Osteoblast (primary cell): Measurements from ENCODE around the gene PDE4B. TPM values are rescaled to one million over a fixed set of nuclear protein-coding genes. Genes with fewer than 3 reads are reported as not detected.

Experiments used
- DNase-seq: peaks from one replicate; pipeline ENCODE4 v3.0.0; 2011; ENCODE audit warnings: low spot score, mixed read lengths; ENCODE audit not compliant: insufficient read length; ENCODE audit errors: missing footprints
- H2AFZ ChIP-seq: 2 replicates; pipeline ENCODE4 v1.6.0; 2011; ENCODE audit warnings: mild to moderate bottlenecking, low read length
- H3K27ac ChIP-seq: 2 replicates; pipeline ENCODE4 v1.5.1; 2011; ENCODE audit warnings: mild to moderate bottlenecking, low read depth, low read length, moderate library complexity
- H3K27me3 ChIP-seq: 2 replicates; pipeline ENCODE4 v1.6.0; 2012; ENCODE audit warnings: mild to moderate bottlenecking, control low read depth, inconsistent platforms, low read length, moderate library complexity; ENCODE audit not compliant: insufficient read depth
- H3K36me3 ChIP-seq: 2 replicates; pipeline ENCODE4 v1.5.1; 2011; ENCODE audit warnings: mild to moderate bottlenecking, low read length, control low read depth, moderate library complexity; ENCODE audit not compliant: insufficient read depth
- H3K4me1 ChIP-seq: 2 replicates; pipeline ENCODE4 v1.5.1; 2011; ENCODE audit warnings: mild to moderate bottlenecking, low read length, control low read depth, moderate library complexity; ENCODE audit not compliant: insufficient read depth
- H3K4me2 ChIP-seq: 2 replicates; pipeline ENCODE4 v1.6.0; 2011; ENCODE audit warnings: mild to moderate bottlenecking, low read length; ENCODE audit not compliant: insufficient read depth
- H3K4me3 ChIP-seq: fragments of 200-600 bp; sonication (generic); 3 replicates; pipeline ENCODE4 v1.5.1; 2012; ENCODE audit warnings: mild to moderate bottlenecking, low read length, inconsistent platforms; ENCODE audit not compliant: insufficient read depth
- H3K79me2 ChIP-seq: 2 replicates; pipeline ENCODE4 v1.6.0; 2012; ENCODE audit warnings: mild to moderate bottlenecking, low read length, control low read depth, inconsistent platforms; ENCODE audit not compliant: insufficient read depth
- H3K9me3 ChIP-seq: 2 replicates; pipeline ENCODE4 v1.5.1; 2011; ENCODE audit warnings: low read depth, low read length, control low read depth
- H4K20me1 ChIP-seq: 2 replicates; pipeline ENCODE4 v1.6.0; 2012; ENCODE audit warnings: mild to moderate bottlenecking, low read length, control low read depth; ENCODE audit not compliant: insufficient read depth
- total RNA-seq: library from RNA; depleted of rRNA; stranded (reverse); fragments of >200 nt; gene quantifications from 2 replicates; pipeline ENCODE4 v1.2.3, GENCODE V29; 2012
- TF ChIP-seq, protein P1 (sequence below): IDR thresholded peaks from 2 replicates; pipeline ENCODE4 v1.5.1; 2011; ENCODE audit warnings: mild to moderate bottlenecking, low read depth, low read length, moderate library complexity; ENCODE audit errors: extremely low read depth

The PDE4B gene
- total RNA-seq, 1 donor, result 21.4 TPM

GRCh38 chr1:65992831-65993271 lies 200.2 kb downstream of the PDE4B start:
- H3K9me3 ChIP-seq, result no peaks in the 10 kb centered on the region
- DNase-seq, result no peak
- no peak overlapping the region for H3K4me3 ChIP-seq
- no peaks in the 10 kb centered on the region for H4K20me1 ChIP-seq
- H3K27me3 ChIP-seq, result no peaks in the 10 kb centered on the region
- TF ChIP-seq, protein P1, sequence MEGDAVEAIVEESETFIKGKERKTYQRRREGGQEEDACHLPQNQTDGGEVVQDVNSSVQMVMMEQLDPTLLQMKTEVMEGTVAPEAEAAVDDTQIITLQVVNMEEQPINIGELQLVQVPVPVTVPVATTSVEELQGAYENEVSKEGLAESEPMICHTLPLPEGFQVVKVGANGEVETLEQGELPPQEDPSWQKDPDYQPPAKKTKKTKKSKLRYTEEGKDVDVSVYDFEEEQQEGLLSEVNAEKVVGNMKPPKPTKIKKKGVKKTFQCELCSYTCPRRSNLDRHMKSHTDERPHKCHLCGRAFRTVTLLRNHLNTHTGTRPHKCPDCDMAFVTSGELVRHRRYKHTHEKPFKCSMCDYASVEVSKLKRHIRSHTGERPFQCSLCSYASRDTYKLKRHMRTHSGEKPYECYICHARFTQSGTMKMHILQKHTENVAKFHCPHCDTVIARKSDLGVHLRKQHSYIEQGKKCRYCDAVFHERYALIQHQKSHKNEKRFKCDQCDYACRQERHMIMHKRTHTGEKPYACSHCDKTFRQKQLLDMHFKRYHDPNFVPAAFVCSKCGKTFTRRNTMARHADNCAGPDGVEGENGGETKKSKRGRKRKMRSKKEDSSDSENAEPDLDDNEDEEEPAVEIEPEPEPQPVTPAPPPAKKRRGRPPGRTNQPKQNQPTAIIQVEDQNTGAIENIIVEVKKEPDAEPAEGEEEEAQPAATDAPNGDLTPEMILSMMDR, result no peak
- H3K4me2 ChIP-seq, result peak overlapping the region; percentile 14
- no peaks in the 10 kb centered on the region for H3K79me2 ChIP-seq
- H3K27ac ChIP-seq, result no peak overlapping the region
- H3K4me1 ChIP-seq, result peaks cover 11% of the 10 kb centered on the region
- H2AFZ ChIP-seq, result peak overlapping the region; percentile 12
- no peaks in the 10 kb centered on the region for H3K36me3 ChIP-seq

- H3K79me2 ChIP-seq, result no peaks in the 10 kb centered on the region
- TF ChIP-seq, protein P1, result no peak
- H3K4me3 ChIP-seq, result no peak overlapping the region
- no peak overlapping the region for H3K4me2 ChIP-seq
- H4K20me1 ChIP-seq, result no peaks in the 10 kb centered on the region
- H3K27me3 ChIP-seq, result no peaks in the 10 kb centered on the region
- H3K36me3 ChIP-seq, result no peaks in the 10 kb centered on the region
- no peak overlapping the region for H2AFZ ChIP-seq
- H3K9me3 ChIP-seq, result no peaks in the 10 kb centered on the region
- H3K4me1 ChIP-seq, result peaks cover 11% of the 10 kb centered on the region
- no peak overlapping the region for H3K27ac ChIP-seq
- no peak for DNase-seq
Observed at GRCh38 chr1:65994223-65994622, 201.5 kb downstream of the PDE4B start.

GRCh38 chr1:65995336-65995735 lies 202.6 kb downstream of the PDE4B start:
- no peak for DNase-seq
- Histone ChIP-seq H4K20me1 (no peaks in the 10 kb centered on the region), H3K4me3 (no peak overlapping the region), H3K9me3 (no peaks in the 10 kb centered on the region), H3K4me1 (peaks cover 6% of the 10 kb centered on the region), H3K36me3 (no peaks in the 10 kb centered on the region), H3K4me2 (no peak overlapping the region), H3K79me2 (no peaks in the 10 kb centered on the region), H2AFZ (no peak overlapping the region), H3K27me3 (no peaks in the 10 kb centered on the region), H3K27ac (no peak overlapping the region)
- TF ChIP-seq, protein P1, result no peak

GRCh38 chr1:65995928-65996327 lies 203.2 kb downstream of the PDE4B start:
- H4K20me1 ChIP-seq, result no peaks in the 10 kb centered on the region
- TF ChIP-seq, protein P1, result no peak
- H3K27me3 ChIP-seq, result no peaks in the 10 kb centered on the region
- H3K4me2 ChIP-seq, result no peak overlapping the region
- no peaks in the 10 kb centered on the region for H3K9me3 ChIP-seq
- no peak for DNase-seq
- no peak overlapping the region for H3K27ac ChIP-seq
- peaks cover 6% of the 10 kb centered on the region for H3K4me1 ChIP-seq
- H2AFZ ChIP-seq, result no peak overlapping the region
- H3K79me2 ChIP-seq, result no peaks in the 10 kb centered on the region
- no peak overlapping the region for H3K4me3 ChIP-seq
- H3K36me3 ChIP-seq, result no peaks in the 10 kb centered on the region
